HG02763 (cell line): Measurements from ENCODE around the gene GPSM1.

Experiments used
- ATAC-seq: cut with Tn5 transposase; IDR thresholded peaks from one replicate; pipeline ENCODE4 v1.9.1; 2021; ENCODE audit warnings: mild to moderate bottlenecking, moderate library complexity; ENCODE audit not compliant: unreplicated experiment

GPSM1 gene

GRCh38 chr9:136331556-136332481 lies 4.5 kb downstream of the GPSM1 start:
- no peak for ATAC-seq

GRCh38 chr9:136332482-136332983 lies 5.2 kb downstream of the GPSM1 start:
- ATAC-seq: no peak

- no peak for ATAC-seq
Measured at GRCh38 chr9:136333045-136333444, 5.7 kb downstream of the GPSM1 start.

GRCh38 chr9:136333486-136333885 lies 6.1 kb downstream of the GPSM1 start:
- ATAC-seq: no peak

GRCh38 chr9:136334541-136334940 lies 7.2 kb downstream of the GPSM1 start:
- no peak for ATAC-seq

GRCh38 chr9:136335296-136336155 lies 8.2 kb downstream of the GPSM1 start:
- ATAC-seq: no peak

GRCh38 chr9:136336156-136336870 lies 9.0 kb downstream of the GPSM1 start:
- ATAC-seq: no peak

- no peak for ATAC-seq
Measured at GRCh38 chr9:136336881-136337280, 9.5 kb downstream of the GPSM1 start.

GRCh38 chr9:136337416-136338395 lies 10.4 kb downstream of the GPSM1 start:
- no peak for ATAC-seq

- ATAC-seq: no peak
Measured at GRCh38 chr9:136338511-136338910, 11.2 kb downstream of the GPSM1 start.

GRCh38 chr9:136339173-136339957 lies 12.0 kb downstream of the GPSM1 start:
- no peak for ATAC-seq

- no peak for ATAC-seq
Measured at GRCh38 chr9:136339958-136340310, 12.6 kb downstream of the GPSM1 start.

GRCh38 chr9:136340356-136341041 lies 13.2 kb downstream of the GPSM1 start:
- ATAC-seq: no peak

- no peak for ATAC-seq
Measured at GRCh38 chr9:136341042-136341655, 13.8 kb downstream of the GPSM1 start.

GRCh38 chr9:136341769-136342168 lies 14.4 kb downstream of the GPSM1 start:
- ATAC-seq: no peak

GRCh38 chr9:136342181-136343120 lies 15.1 kb downstream of the GPSM1 start:
- ATAC-seq: no peak
